Measurements from ENCODE around the gene DENND2A. TPM values are rescaled to one million over a fixed set of nuclear protein-coding genes. Genes with fewer than 3 reads are reported as not detected.
A peak's percentile ranks its signal among the peaks of the same experiment; 100 is the strongest.

DENND2A gene
- total and polyA plus RNA-seq, 4 donors = 1.2 to 7.4 (median 2.3) TPM

DNA sequence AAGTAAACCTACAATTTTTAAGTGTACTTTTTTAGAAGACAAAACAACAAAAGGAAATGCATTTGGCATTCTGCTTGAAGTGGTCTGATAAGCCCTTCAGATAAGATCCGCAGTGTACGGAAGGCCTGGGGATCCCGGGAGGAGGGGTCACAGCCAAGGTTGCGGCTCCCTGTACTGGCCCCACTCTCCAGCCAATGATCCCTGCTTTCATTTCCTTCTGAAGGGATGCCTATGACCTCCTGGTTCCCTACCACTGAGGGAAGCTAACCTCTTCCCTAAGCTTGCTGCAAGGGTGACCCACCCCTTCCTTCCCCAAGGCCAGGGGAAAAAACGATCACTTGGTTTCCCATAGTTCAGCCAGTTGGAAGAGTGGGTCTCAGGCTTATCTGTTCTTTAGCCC is 5.3 kb downstream of the DENND2A start:
- H3K4me1 ChIP-seq (ENCODE audit: control insufficient read depth in 4 of 4, insufficient read depth in 4 of 4, low read length in 3 of 4) = peaks cover 0 to 22% (median 6%) of the 10 kb centered on the region in 4 donors
- no peak overlapping the region for H3K4me3 ChIP-seq (ENCODE audit: low read depth in 1 of 3, low read length in 3 of 3)

GRCh38 chr7:140631602-140632001 is 9.0 kb downstream of the DENND2A start:
- Histone ChIP-seq H3K27ac (ENCODE audit: low read depth in 1 of 2, low read length in 2 of 2) (peak overlapping the region in 1 of 2 donors; percentile 37), H3K4me3 (ENCODE audit: low read depth in 1 of 3, low read length in 3 of 3) (no peak overlapping the region), H3K9me3 (ENCODE audit: control insufficient read depth in 4 of 4, low read length in 3 of 4) (no peaks in the 10 kb centered on the region), H3K36me3 (ENCODE audit: control insufficient read depth in 4 of 4, insufficient read depth in 3 of 4, low read depth in 1 of 4, low read length in 3 of 4) (no peaks in the 10 kb centered on the region), H3K27me3 (ENCODE audit: control insufficient read depth in 4 of 4, insufficient read depth in 4 of 4, low read length in 3 of 4) (no peaks in the 10 kb centered on the region), H3K9ac (ENCODE audit: low read depth in 1 of 2, low read length in 2 of 2) (no peak overlapping the region), H3K4me1 (ENCODE audit: control insufficient read depth in 4 of 4, insufficient read depth in 4 of 4, low read length in 3 of 4) (peaks cover 5 to 16% (median 11%) of the 10 kb centered on the region in 4 donors)
- TF ChIP-seq SP1 (IDR thresholded peaks at IDR 0.05) = no peak
- no peak for TF ChIP-seq HNF4G (IDR thresholded peaks at IDR 0.05)
- TF ChIP-seq, protein P1, sequence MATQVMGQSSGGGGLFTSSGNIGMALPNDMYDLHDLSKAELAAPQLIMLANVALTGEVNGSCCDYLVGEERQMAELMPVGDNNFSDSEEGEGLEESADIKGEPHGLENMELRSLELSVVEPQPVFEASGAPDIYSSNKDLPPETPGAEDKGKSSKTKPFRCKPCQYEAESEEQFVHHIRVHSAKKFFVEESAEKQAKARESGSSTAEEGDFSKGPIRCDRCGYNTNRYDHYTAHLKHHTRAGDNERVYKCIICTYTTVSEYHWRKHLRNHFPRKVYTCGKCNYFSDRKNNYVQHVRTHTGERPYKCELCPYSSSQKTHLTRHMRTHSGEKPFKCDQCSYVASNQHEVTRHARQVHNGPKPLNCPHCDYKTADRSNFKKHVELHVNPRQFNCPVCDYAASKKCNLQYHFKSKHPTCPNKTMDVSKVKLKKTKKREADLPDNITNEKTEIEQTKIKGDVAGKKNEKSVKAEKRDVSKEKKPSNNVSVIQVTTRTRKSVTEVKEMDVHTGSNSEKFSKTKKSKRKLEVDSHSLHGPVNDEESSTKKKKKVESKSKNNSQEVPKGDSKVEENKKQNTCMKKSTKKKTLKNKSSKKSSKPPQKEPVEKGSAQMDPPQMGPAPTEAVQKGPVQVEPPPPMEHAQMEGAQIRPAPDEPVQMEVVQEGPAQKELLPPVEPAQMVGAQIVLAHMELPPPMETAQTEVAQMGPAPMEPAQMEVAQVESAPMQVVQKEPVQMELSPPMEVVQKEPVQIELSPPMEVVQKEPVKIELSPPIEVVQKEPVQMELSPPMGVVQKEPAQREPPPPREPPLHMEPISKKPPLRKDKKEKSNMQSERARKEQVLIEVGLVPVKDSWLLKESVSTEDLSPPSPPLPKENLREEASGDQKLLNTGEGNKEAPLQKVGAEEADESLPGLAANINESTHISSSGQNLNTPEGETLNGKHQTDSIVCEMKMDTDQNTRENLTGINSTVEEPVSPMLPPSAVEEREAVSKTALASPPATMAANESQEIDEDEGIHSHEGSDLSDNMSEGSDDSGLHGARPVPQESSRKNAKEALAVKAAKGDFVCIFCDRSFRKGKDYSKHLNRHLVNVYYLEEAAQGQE (IDR thresholded peaks at IDR 0.05) = no peak
- no peak for TF ChIP-seq FOXA2 (IDR thresholded peaks at IDR 0.05)
- no peak for TF ChIP-seq CTCF (IDR thresholded peaks at IDR 0.05; ENCODE audit: low read depth, low read length, missing input control)
- TF ChIP-seq EGR1 (IDR thresholded peaks at IDR 0.05; ENCODE audit: low read depth in 2 of 2) = no peak
- TF ChIP-seq FOXA1 (IDR thresholded peaks at IDR 0.05) = no peak
- TF ChIP-seq NR2F2 (IDR thresholded peaks at IDR 0.05) = no peak
- no peak for TF ChIP-seq JUND (IDR thresholded peaks at IDR 0.05)
- no peak for TF ChIP-seq TAF1 (conservative IDR thresholded peaks at IDR 0.05)
- TF ChIP-seq, protein P2, sequence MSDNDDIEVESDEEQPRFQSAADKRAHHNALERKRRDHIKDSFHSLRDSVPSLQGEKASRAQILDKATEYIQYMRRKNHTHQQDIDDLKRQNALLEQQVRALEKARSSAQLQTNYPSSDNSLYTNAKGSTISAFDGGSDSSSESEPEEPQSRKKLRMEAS (IDR thresholded peaks at IDR 0.05) = no peak
- no peak for TF ChIP-seq YY1 (IDR thresholded peaks at IDR 0.05)
- no peak for TF ChIP-seq GABPA (IDR thresholded peaks at IDR 0.05 in 1 of 2, conservative IDR thresholded peaks at IDR 0.05 in 1 of 2)
- 84% methylated on average over 7 of the region's 7 CpGs for WGBS
- DNase-seq (ENCODE audit: low spot score) = no peak

More for the DNA sequence above, 5.3 kb downstream of the DENND2A start:
- Histone ChIP-seq H3K27ac (ENCODE audit: low read depth in 1 of 2, low read length in 2 of 2) (peak overlapping the region in 1 of 2 donors; percentile 24), H3K36me3 (ENCODE audit: control insufficient read depth in 4 of 4, insufficient read depth in 3 of 4, low read depth in 1 of 4, low read length in 3 of 4) (no peaks in the 10 kb centered on the region), H3K9me3 (ENCODE audit: control insufficient read depth in 4 of 4, low read length in 3 of 4) (no peaks in the 10 kb centered on the region), H3K27me3 (ENCODE audit: control insufficient read depth in 4 of 4, insufficient read depth in 4 of 4, low read length in 3 of 4) (peaks cover 0 to 3% (median 0%) of the 10 kb centered on the region in 4 donors), H3K9ac (ENCODE audit: low read depth in 1 of 2, low read length in 2 of 2) (no peak overlapping the region)
- no peak for DNase-seq (ENCODE audit: low spot score)
- 71% methylated on average over 5 of the region's 5 CpGs for WGBS
- TF ChIP-seq RXRA (IDR thresholded peaks at IDR 0.05) (peak in 1 of 2 donors; percentile 6), NR2F2 (IDR thresholded peaks at IDR 0.05) (peak; percentile 97), HNF4A (conservative IDR thresholded peaks at IDR 0.05) (no peak)

Measured in liver (tissue), 9 donors.